Retinal pigment epithelial cell (primary cell): Measurements from ENCODE around the gene MBD3L2.

Experiments used
- DNase-seq: peaks from one replicate; pipeline ENCODE4 v3.0.0-alpha.2; 2010; ENCODE audit warnings: low read depth
- H3K4me3 ChIP-seq: 2 replicates; pipeline ENCODE4 v1.5.1; 2011; ENCODE audit warnings: mild to moderate bottlenecking, low read length, control low read depth, moderate library complexity
- TF ChIP-seq, protein P1 (sequence below): conservative IDR thresholded peaks from 2 replicates; pipeline ENCODE4 v1.5.1; 2011; ENCODE audit warnings: low read depth, low read length, control low read depth, inconsistent platforms

MBD3L2 gene

DNA sequence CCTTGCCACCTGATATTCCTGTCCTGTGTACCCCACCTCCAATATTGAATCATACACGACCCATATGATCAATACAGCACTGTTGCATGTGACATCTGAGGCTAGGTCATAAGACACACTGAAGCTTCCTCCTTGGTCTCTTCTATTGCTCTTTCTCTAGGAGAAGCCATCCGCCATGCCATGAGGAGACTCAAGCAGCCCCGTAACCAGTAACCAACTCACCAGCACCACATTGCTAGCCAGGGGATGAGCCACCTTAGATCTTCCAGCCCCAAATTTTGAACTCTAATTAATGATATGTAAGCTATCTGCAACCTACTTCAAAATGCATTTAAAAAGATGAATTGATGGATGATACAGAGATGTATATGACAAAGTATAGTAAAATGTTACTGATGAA, 49.0 kb downstream of the MBD3L2 start:
- TF ChIP-seq, protein P1, sequence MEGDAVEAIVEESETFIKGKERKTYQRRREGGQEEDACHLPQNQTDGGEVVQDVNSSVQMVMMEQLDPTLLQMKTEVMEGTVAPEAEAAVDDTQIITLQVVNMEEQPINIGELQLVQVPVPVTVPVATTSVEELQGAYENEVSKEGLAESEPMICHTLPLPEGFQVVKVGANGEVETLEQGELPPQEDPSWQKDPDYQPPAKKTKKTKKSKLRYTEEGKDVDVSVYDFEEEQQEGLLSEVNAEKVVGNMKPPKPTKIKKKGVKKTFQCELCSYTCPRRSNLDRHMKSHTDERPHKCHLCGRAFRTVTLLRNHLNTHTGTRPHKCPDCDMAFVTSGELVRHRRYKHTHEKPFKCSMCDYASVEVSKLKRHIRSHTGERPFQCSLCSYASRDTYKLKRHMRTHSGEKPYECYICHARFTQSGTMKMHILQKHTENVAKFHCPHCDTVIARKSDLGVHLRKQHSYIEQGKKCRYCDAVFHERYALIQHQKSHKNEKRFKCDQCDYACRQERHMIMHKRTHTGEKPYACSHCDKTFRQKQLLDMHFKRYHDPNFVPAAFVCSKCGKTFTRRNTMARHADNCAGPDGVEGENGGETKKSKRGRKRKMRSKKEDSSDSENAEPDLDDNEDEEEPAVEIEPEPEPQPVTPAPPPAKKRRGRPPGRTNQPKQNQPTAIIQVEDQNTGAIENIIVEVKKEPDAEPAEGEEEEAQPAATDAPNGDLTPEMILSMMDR = no peak
- H3K4me3 ChIP-seq = no peak overlapping the region
- no peak for DNase-seq

DNA sequence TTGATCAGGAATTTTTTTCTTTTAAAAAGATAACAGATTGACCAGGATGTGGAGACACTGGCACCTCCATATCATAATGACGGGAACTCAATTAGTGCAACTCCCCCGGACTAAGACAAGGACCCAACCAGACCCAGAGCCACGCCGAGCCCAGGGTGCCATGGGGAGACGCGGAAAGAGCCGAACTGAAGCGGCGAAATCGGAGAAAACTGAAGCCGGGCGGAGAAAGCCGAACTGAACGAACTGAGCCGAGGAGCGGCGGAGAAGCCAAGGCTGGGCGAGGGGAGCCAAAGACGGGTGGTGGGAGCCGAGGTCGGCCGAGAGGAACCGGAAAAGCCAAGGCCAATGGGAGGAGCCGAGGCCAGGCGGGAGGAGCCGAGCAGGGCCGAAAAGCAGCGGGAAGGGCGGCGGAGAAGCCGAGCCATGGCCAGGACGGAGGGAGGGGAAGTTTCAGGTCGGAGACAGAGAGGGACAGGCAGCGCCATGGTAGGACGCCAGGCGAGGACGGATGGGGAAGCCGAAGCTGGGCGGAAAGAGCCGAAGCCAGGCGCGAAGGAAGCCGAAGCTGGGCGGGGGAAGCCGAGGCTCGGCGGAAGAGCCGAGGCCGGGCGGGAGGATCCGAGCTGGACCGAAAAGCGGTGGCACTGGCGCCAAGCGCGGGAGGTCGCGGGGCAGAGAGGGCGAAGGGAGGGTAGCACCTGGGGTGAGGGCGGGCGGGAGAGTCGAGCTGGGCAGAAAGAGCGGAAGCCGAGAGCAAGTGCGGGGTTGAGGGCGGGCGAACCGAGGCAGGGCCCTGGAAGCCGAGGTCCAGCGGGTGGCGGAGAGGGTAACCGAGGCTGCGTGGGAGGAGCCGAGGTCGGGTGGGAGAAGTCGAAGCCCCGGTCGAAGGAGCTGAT, 49.8 kb downstream of the MBD3L2 start:
- peak overlapping the region; percentile 71 for H3K4me3 ChIP-seq
- TF ChIP-seq, protein P1 = no peak
- DNase-seq = peak; percentile 85

DNA sequence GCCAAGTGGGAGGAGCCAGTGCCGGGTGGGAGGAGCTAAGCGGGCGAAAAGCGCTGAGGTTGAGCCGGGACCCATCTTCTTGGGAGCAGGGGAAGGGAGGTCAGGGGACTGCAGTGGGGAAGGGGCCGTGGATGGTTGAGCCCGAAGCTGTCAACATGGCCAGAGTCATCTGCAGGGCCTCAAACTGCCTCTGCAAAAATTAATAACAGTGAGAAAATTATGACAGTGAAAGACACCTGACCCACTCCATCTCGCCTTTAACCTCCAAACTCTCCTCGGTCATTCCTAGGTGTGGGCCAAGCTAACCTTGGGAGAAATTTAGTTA, 50.4 kb downstream of the MBD3L2 start:
- peak overlapping the region; percentile 71 for H3K4me3 ChIP-seq
- DNase-seq = no peak
- TF ChIP-seq, protein P1 = no peak
